HepG2 (cell line): ENCODE data around the gene PET117. TPM values are rescaled to one million over a fixed set of nuclear protein-coding genes. Genes with fewer than 3 reads are reported as not detected.

Source experiments
- CEBPB ChIP-seq: IDR thresholded peaks from 2 replicates; pipeline ENCODE4 v1.6.1; 2011; ENCODE audit warnings: low read depth, low read length, improper control_type of control experiment, borderline replicate concordance
- DNMT1 ChIP-seq: sonication (generic); formaldehyde crosslinking; IDR thresholded peaks from 2 replicates; pipeline ENCODE4 v1.5.1; 2020; ENCODE audit warnings: mild to moderate bottlenecking, missing genetic modification reagents
- IKZF4 ChIP-seq: sonication (generic); formaldehyde crosslinking; IDR thresholded peaks from 2 replicates; pipeline ENCODE4 v1.5.1; 2020; ENCODE audit warnings: borderline replicate concordance, mild to moderate bottlenecking, low read depth, missing genetic modification reagents; ENCODE audit errors: not compliant biosample characterization
- KDM4B ChIP-seq: sonication (generic); formaldehyde crosslinking; IDR thresholded peaks from 2 replicates; pipeline ENCODE4 v1.4.0; 2020; ENCODE audit warnings: missing genetic modification reagents
- MED13 ChIP-seq: sonication (generic); formaldehyde crosslinking; IDR thresholded peaks from 2 replicates; pipeline ENCODE4 v1.5.0; 2020; ENCODE audit warnings: missing genetic modification reagents
- NFRKB ChIP-seq: fragments of 450-650 bp; IDR thresholded peaks from 2 replicates; pipeline ENCODE4 v1.6.1; 2017
- SAP130 ChIP-seq: IDR thresholded peaks from 2 replicates; pipeline ENCODE4 v1.6.1; 2016; ENCODE audit warnings: low read depth
- SIX1 ChIP-seq: sonication (generic); formaldehyde crosslinking; IDR thresholded peaks from 2 replicates; pipeline ENCODE4 v1.4.0; 2020; ENCODE audit warnings: missing genetic modification reagents, borderline replicate concordance
- ZMYM2 ChIP-seq: sonication (generic); formaldehyde crosslinking; IDR thresholded peaks from 2 replicates; pipeline ENCODE4 v1.8.0; 2022; ENCODE audit warnings: mild to moderate bottlenecking, missing genetic modification reagents
- ZMYM3 ChIP-seq: sonication (generic); formaldehyde crosslinking; IDR thresholded peaks from 2 replicates; pipeline ENCODE4 v1.5.1; 2020; ENCODE audit warnings: mild to moderate bottlenecking, missing genetic modification reagents
- ZNF143 ChIP-seq: sonication (generic); formaldehyde crosslinking; IDR thresholded peaks from 2 replicates; pipeline ENCODE4 v1.4.0; 2020; ENCODE audit warnings: missing genetic modification reagents
- ZNF24 ChIP-seq: fragments of 450-650 bp; IDR thresholded peaks from 2 replicates; pipeline ENCODE4 v1.6.1; 2017; ENCODE audit warnings: antibody characterized with exemption, mild to moderate bottlenecking
- ZNF496 ChIP-seq: sonication (generic); formaldehyde crosslinking; IDR thresholded peaks from 2 replicates; pipeline ENCODE4 v1.8.1; 2023; ENCODE audit warnings: mild to moderate bottlenecking, moderate library complexity, missing genetic modification reagents; ENCODE audit not compliant: insufficient replicate concordance
- ZNF501 ChIP-seq: sonication (generic); formaldehyde crosslinking; IDR thresholded peaks from 2 replicates; pipeline ENCODE4 v1.5.1; 2020; ENCODE audit warnings: mild to moderate bottlenecking, moderate library complexity, missing genetic modification reagents
- ZNF530 ChIP-seq: sonication (generic); formaldehyde crosslinking; IDR thresholded peaks from 2 replicates; pipeline ENCODE4 v1.5.0; 2020; ENCODE audit warnings: low read depth, mild to moderate bottlenecking, missing genetic modification reagents
- ZNF713 ChIP-seq: sonication (generic); formaldehyde crosslinking; IDR thresholded peaks from 2 replicates; pipeline ENCODE4 v1.4.0; 2020; ENCODE audit warnings: mild to moderate bottlenecking, missing genetic modification reagents
- polyA plus RNA-seq, 8 experiments: library from polyadenylated mRNA; depleted of rRNA in 3 of 8; stranded (reverse) in 7 of 8; unstranded in 1 of 8; fragments of >200 nt; fragmentation: Illumina TruSeq in 4 of 8; extraction: Trizol in 4 of 8; gene quantifications; 2 replicates each; pipeline versions ENCODE4 v1.2.1 to v1.2.3, GENCODE V29; 2011 to 2016; ENCODE audit warnings: low read depth in 4 of 8, missing spikeins in 1 of 8, mixed read lengths in 1 of 8; ENCODE audit not compliant: insufficient read depth in 1 of 8
- total RNA-seq, 5 experiments: library from RNA; depleted of rRNA; stranded (reverse); fragments of >200 nt; fragmentation: Illumina TruSeq; extraction: Trizol; gene quantifications; 2 replicates each; pipeline ENCODE4 v1.2.3, GENCODE V29; 2016; ENCODE audit warnings: low read depth in 1 of 5
- TF ChIP-seq, protein P1 (sequence below): sonication (generic); formaldehyde crosslinking; IDR thresholded peaks from 2 replicates; pipeline ENCODE4 v1.4.0; 2020; ENCODE audit warnings: low read depth, missing genetic modification reagents
- TF ChIP-seq, protein P2 (sequence below): sonication (generic); formaldehyde crosslinking; IDR thresholded peaks from 2 replicates; pipeline ENCODE4 v1.8.0; 2022; ENCODE audit warnings: mild to moderate bottlenecking, missing genetic modification reagents, borderline replicate concordance
- TF ChIP-seq, protein P3 (sequence below): sonication (generic); formaldehyde crosslinking; IDR thresholded peaks from 2 replicates; pipeline ENCODE4 v1.4.0; 2020; ENCODE audit warnings: missing genetic modification reagents; ENCODE audit errors: not compliant biosample characterization
- TF ChIP-seq, protein P4 (sequence below): sonication (generic); formaldehyde crosslinking; IDR thresholded peaks from 2 replicates; pipeline ENCODE4 v1.4.0; 2020; ENCODE audit warnings: mild to moderate bottlenecking, low read depth, missing genetic modification reagents
- TF ChIP-seq, protein P5 (sequence below): sonication (generic); formaldehyde crosslinking; IDR thresholded peaks from 2 replicates; pipeline ENCODE4 v1.4.0; 2020; ENCODE audit warnings: mild to moderate bottlenecking, missing genetic modification reagents

PET117 gene
- total and polyA plus RNA-seq, 2 of the 13 experiments (the other 11 are each of a cell fraction or from before 2014, with no cell fraction given) = 22.2 to 48.2 TPM

DNA sequence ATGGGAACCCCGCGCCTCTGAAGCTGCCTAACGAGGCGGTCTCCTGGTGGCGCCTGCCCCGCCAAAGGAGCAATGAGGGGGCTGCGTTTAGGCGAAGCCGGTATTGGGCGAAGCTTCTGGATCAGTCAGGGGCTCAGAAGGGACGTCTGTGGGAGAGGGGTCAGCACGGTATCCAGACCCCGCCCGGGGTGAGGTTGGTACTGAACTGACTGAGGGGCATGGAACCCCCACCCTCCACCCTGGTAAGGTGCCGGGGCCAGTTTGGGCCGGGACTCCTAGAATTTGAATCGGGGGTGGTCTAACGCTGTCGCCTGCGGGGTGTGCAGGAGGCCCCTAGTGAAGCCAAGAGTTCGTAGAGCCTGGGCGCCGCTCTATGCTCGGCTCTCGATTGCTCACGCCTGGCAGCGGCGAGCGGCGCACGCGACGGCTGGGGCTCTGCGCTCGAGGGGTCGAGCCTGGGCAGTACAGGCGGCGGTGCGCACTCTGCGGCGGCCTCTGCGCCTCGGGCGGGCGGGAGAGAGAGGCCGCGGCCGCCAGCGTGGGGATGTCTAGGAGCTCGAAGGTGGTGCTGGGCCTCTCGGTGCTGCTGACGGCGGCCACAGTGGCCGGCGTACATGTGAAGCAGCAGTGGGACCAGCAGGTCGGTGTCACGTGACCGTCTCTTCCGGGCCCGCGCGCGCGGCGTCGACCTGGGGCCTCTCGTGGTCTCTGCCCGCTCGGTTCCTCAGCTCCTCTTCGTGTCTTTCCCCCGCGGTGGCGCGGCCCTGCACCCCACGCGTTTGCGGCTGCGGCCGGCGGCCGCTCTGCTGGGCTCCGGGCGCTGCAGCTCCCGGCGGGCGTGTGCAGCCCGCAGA, at the start of gene PET117, which contains the start of gene KAT14 (continued):
- TF ChIP-seq, protein P1, sequence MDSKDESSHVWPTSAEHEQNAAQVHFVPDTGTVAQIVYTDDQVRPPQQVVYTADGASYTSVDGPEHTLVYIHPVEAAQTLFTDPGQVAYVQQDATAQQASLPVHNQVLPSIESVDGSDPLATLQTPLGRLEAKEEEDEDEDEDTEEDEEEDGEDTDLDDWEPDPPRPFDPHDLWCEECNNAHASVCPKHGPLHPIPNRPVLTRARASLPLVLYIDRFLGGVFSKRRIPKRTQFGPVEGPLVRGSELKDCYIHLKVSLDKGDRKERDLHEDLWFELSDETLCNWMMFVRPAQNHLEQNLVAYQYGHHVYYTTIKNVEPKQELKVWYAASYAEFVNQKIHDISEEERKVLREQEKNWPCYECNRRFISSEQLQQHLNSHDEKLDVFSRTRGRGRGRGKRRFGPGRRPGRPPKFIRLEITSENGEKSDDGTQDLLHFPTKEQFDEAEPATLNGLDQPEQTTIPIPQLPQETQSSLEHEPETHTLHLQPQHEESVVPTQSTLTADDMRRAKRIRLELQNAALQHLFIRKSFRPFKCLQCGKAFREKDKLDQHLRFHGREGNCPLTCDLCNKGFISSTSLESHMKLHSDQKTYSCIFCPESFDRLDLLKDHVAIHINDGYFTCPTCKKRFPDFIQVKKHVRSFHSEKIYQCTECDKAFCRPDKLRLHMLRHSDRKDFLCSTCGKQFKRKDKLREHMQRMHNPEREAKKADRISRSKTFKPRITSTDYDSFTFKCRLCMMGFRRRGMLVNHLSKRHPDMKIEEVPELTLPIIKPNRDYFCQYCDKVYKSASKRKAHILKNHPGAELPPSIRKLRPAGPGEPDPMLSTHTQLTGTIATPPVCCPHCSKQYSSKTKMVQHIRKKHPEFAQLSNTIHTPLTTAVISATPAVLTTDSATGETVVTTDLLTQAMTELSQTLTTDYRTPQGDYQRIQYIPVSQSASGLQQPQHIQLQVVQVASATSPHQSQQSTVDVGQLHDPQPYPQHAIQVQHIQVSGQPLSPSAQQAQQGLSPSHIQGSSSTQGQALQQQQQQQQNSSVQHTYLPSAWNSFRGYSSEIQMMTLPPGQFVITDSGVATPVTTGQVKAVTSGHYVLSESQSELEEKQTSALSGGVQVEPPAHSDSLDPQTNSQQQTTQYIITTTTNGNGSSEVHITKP = 0 out of 2 replicates have a peak, but pooled peaks have one; percentile 22
- TF ChIP-seq IKZF4 (CRISPR knock-in tag) = peak; percentile 98
- peak; percentile 97 for TF ChIP-seq ZNF530 (CRISPR knock-in tag)
- 0 out of 2 replicates have a peak, but pooled peaks have one; percentile 46 for TF ChIP-seq ZMYM2 (CRISPR knock-in tag)
- TF ChIP-seq, protein P2, sequence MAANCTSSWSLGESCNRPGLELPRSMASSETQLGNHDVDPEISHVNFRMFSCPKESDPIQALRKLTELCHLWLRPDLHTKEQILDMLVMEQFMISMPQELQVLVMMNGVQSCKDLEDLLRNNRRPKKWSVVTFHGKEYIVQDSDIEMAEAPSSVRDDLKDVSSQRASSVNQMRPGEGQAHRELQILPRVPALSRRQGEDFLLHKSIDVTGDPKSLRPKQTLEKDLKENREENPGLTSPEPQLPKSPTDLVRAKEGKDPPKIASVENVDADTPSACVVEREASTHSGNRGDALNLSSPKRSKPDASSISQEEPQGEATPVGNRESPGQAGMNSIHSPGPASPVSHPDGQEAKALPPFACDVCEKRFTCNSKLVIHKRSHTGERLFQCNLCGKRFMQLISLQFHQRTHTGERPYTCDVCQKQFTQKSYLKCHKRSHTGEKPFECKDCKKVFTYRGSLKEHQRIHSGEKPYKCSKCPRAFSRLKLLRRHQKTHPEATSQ (CRISPR knock-in tag) = peak; percentile 75; the same call in 1 of the 2 replicates
- peak; percentile 94 for TF ChIP-seq MED13 (CRISPR knock-in tag)
- peak; percentile 90 for TF ChIP-seq DNMT1 (CRISPR knock-in tag)
- TF ChIP-seq ZMYM3 (CRISPR knock-in tag) = peak; percentile 97
- TF ChIP-seq, protein P3, sequence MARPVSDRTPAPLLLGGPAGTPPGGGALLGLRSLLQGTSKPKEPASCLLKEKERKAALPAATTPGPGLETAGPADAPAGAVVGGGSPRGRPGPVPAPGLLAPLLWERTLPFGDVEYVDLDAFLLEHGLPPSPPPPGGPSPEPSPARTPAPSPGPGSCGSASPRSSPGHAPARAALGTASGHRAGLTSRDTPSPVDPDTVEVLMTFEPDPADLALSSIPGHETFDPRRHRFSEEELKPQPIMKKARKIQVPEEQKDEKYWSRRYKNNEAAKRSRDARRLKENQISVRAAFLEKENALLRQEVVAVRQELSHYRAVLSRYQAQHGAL (CRISPR knock-in tag) = peak; percentile 95
- TF ChIP-seq, protein P4, sequence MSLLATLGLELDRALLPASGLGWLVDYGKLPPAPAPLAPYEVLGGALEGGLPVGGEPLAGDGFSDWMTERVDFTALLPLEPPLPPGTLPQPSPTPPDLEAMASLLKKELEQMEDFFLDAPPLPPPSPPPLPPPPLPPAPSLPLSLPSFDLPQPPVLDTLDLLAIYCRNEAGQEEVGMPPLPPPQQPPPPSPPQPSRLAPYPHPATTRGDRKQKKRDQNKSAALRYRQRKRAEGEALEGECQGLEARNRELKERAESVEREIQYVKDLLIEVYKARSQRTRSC (CRISPR knock-in tag) = peak; percentile 95
- peak; percentile 80 for TF ChIP-seq ZNF24
- TF ChIP-seq ZNF713 (CRISPR knock-in tag) = peak; percentile 98; the same call in 1 of the 2 replicates
- TF ChIP-seq ZNF496 (CRISPR knock-in tag) = peak; percentile 37
- TF ChIP-seq KDM4B (CRISPR knock-in tag) = peak; percentile 99
- peak; percentile 97 for TF ChIP-seq SAP130 (CRISPR knock-in tag)
- no peak for TF ChIP-seq NFRKB
- TF ChIP-seq SIX1 (CRISPR knock-in tag) = peak; percentile 57; the same call in 1 of the 2 replicates
- peak; percentile 78 for TF ChIP-seq ZNF143 (CRISPR knock-in tag)
- TF ChIP-seq ZNF501 = peak; percentile 100
- TF ChIP-seq CEBPB = no peak
- TF ChIP-seq, protein P5, sequence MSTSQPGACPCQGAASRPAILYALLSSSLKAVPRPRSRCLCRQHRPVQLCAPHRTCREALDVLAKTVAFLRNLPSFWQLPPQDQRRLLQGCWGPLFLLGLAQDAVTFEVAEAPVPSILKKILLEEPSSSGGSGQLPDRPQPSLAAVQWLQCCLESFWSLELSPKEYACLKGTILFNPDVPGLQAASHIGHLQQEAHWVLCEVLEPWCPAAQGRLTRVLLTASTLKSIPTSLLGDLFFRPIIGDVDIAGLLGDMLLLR (CRISPR knock-in tag) = peak; percentile 99
